ENCODE data around the gene NUP205. TPM values are rescaled to one million over a fixed set of nuclear protein-coding genes. Genes with fewer than 3 reads are reported as not detected.

NUP205 gene
- total RNA-seq, 1 donor from 2014 or later: 183 TPM

DNA sequence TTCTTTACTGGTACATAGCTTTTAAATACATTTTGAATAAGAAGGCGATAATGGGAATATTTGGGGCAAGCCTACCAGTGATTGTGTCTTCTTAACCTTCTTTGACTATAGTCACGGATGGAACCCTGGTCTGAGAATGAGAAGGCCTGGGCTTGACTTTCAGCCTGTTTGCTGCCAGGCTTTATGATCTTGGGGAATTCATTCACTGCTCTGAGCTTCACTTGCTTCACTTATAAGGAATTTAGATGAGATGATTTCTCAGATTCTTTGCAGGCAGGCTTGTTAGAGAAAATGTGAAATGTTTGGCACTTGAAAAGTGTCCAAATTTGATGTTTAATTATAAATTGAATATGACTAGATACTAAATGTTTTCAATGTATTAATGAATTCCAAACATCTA lies 42.5 kb downstream of the NUP205 start:
- H3K27ac ChIP-seq: no peak overlapping the region
- peaks cover 2% of the 10 kb centered on the region for H3K27me3 Mint-ChIP-seq (ENCODE audit: insufficient read depth, low read depth)
- no peaks in the 10 kb centered on the region for H3K79me2 ChIP-seq (ENCODE audit: low read depth)
- H3K36me3 Mint-ChIP-seq: peaks cover 30% of the 10 kb centered on the region
- H3F3A ChIP-seq (ENCODE audit: low read depth): no peaks in the 10 kb centered on the region
- no peaks in the 10 kb centered on the region for H3K4me1 ChIP-seq
- no peak for TF ChIP-seq EZH2phosphoT487 (IDR thresholded peaks at IDR 0.05)
- TF ChIP-seq, protein P1, sequence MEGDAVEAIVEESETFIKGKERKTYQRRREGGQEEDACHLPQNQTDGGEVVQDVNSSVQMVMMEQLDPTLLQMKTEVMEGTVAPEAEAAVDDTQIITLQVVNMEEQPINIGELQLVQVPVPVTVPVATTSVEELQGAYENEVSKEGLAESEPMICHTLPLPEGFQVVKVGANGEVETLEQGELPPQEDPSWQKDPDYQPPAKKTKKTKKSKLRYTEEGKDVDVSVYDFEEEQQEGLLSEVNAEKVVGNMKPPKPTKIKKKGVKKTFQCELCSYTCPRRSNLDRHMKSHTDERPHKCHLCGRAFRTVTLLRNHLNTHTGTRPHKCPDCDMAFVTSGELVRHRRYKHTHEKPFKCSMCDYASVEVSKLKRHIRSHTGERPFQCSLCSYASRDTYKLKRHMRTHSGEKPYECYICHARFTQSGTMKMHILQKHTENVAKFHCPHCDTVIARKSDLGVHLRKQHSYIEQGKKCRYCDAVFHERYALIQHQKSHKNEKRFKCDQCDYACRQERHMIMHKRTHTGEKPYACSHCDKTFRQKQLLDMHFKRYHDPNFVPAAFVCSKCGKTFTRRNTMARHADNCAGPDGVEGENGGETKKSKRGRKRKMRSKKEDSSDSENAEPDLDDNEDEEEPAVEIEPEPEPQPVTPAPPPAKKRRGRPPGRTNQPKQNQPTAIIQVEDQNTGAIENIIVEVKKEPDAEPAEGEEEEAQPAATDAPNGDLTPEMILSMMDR (IDR thresholded peaks at IDR 0.05): no peak
- TF ChIP-seq EZH2 (IDR thresholded peaks at IDR 0.05): no peak
- H3K27ac Mint-ChIP-seq: no peak overlapping the region
- no peak overlapping the region for H3K4me3 Mint-ChIP-seq
- no peaks in the 10 kb centered on the region for H3K4me1 Mint-ChIP-seq
- H3K4me3 ChIP-seq: no peak overlapping the region
- H3K27me3 ChIP-seq: no peaks in the 10 kb centered on the region
- DNase-seq (ENCODE audit: low spot score): no peak
- H3K36me3 ChIP-seq: peaks cover 26% of the 10 kb centered on the region
- no peaks in the 10 kb centered on the region for H3K9me3 Mint-ChIP-seq
- H4K20me1 ChIP-seq (ENCODE audit: low read depth): peaks cover 4% of the 10 kb centered on the region
- H3K9ac ChIP-seq: no peak overlapping the region
- H2AFZ ChIP-seq (replicated peaks): no peak overlapping the region
- no peaks in the 10 kb centered on the region for H3K9me3 ChIP-seq (ENCODE audit: low read depth)
- no peak overlapping the region for H3K4me2 ChIP-seq

DNA sequence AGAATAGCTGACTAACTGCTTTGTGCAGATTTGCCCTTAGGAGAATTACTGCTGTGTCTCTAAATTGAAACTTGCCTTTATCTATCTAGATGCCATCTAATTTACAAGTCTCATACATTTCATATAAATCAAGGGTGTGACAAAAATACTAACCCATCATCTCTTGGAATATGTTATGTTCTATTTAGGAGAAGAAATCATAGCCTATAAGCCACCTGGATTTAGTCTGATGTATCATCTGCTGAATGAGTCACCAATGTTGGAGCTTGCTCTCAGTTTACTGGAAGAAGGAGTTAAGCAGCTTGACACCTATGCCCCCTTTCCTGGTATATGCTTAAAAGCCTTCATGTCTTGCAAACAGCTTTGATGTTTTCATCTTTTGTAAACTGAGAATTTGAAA lies 43.5 kb downstream of the NUP205 start:
- Histone ChIP-seq H3K4me2 (no peak overlapping the region), H3K9me3 (ENCODE audit: low read depth) (no peaks in the 10 kb centered on the region), H3K36me3 (peaks cover 34% of the 10 kb centered on the region), H3K4me1 (no peaks in the 10 kb centered on the region), H3K79me2 (ENCODE audit: low read depth) (no peaks in the 10 kb centered on the region), H4K20me1 (ENCODE audit: low read depth) (peaks cover 4% of the 10 kb centered on the region), H3K9ac (no peak overlapping the region), H3K27me3 (no peaks in the 10 kb centered on the region), H3K27ac (no peak overlapping the region), H2AFZ (replicated peaks) (no peak overlapping the region), H3K4me3 (no peak overlapping the region), H3F3A (ENCODE audit: low read depth) (no peaks in the 10 kb centered on the region)
- TF ChIP-seq EZH2phosphoT487 (IDR thresholded peaks at IDR 0.05) (no peak), EZH2 (IDR thresholded peaks at IDR 0.05) (no peak)
- TF ChIP-seq, protein P1 (IDR thresholded peaks at IDR 0.05): no peak
- Mint-ChIP-seq H3K36me3 (peaks cover 31% of the 10 kb centered on the region), H3K27me3 (ENCODE audit: insufficient read depth, low read depth) (peaks cover 2% of the 10 kb centered on the region), H3K27ac (no peak overlapping the region), H3K4me3 (no peak overlapping the region), H3K4me1 (no peaks in the 10 kb centered on the region), H3K9me3 (no peaks in the 10 kb centered on the region)
- no peak for DNase-seq (ENCODE audit: low spot score)

DNA sequence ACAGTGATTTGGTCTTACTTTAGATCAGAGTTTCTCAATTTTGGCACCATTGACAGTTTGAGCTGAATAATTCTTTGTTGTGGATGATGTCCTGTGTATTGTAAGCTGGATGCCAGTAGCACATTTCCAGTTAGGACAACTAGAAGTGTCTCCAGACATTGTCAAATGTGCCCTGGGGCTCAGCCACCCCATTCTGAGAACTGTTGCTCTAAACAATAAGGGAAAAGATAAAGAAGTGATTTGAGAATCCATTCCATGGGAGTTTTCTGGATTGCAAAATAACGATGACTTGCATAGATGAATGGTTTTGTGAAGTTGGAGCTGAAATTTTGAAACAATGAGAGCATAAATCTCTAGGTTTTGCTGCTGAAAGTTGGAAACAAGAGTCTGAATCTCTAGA lies 44.6 kb downstream of the NUP205 start:
- Histone ChIP-seq H3K4me1 (no peaks in the 10 kb centered on the region), H2AFZ (replicated peaks) (no peak overlapping the region), H3K9ac (no peak overlapping the region), H3K27ac (no peak overlapping the region), H3K9me3 (ENCODE audit: low read depth) (no peaks in the 10 kb centered on the region), H3K27me3 (no peaks in the 10 kb centered on the region), H3F3A (ENCODE audit: low read depth) (no peaks in the 10 kb centered on the region), H4K20me1 (ENCODE audit: low read depth) (peaks cover 4% of the 10 kb centered on the region), H3K79me2 (ENCODE audit: low read depth) (no peaks in the 10 kb centered on the region), H3K36me3 (peaks cover 40% of the 10 kb centered on the region), H3K4me2 (no peak overlapping the region), H3K4me3 (no peak overlapping the region)
- no peak overlapping the region for H3K4me3 Mint-ChIP-seq
- no peak overlapping the region for H3K27ac Mint-ChIP-seq
- H3K4me1 Mint-ChIP-seq: no peaks in the 10 kb centered on the region
- H3K36me3 Mint-ChIP-seq: peaks cover 39% of the 10 kb centered on the region
- DNase-seq (ENCODE audit: low spot score): no peak
- peaks cover 2% of the 10 kb centered on the region for H3K27me3 Mint-ChIP-seq (ENCODE audit: insufficient read depth, low read depth)
- no peaks in the 10 kb centered on the region for H3K9me3 Mint-ChIP-seq
- TF ChIP-seq, protein P1 (IDR thresholded peaks at IDR 0.05): no peak
- TF ChIP-seq EZH2phosphoT487 (IDR thresholded peaks at IDR 0.05) (no peak), EZH2 (IDR thresholded peaks at IDR 0.05) (no peak)

All from neural progenitor cell (in vitro differentiated cells).